Stimulated activated CD8-positive, alpha-beta memory T cell treated with anti-CD3 and anti-CD28 coated beads, Interleukin-4, amount 100 ng/mL, for 24 hours (primary cell): ENCODE measurements around the gene LRRC37A2.
"Not testable (repeated sequence)": the region's sequence is repeated elsewhere in the genome, so short reads cannot be mapped to it uniquely, and the experiment has no call there.

ENCODE experiments used
- DNase-seq: peaks from one replicate; pipeline ENCODE4 v3.0.0-alpha.2; 2020; ENCODE audit warnings: low read depth

Gene LRRC37A2

DNA sequence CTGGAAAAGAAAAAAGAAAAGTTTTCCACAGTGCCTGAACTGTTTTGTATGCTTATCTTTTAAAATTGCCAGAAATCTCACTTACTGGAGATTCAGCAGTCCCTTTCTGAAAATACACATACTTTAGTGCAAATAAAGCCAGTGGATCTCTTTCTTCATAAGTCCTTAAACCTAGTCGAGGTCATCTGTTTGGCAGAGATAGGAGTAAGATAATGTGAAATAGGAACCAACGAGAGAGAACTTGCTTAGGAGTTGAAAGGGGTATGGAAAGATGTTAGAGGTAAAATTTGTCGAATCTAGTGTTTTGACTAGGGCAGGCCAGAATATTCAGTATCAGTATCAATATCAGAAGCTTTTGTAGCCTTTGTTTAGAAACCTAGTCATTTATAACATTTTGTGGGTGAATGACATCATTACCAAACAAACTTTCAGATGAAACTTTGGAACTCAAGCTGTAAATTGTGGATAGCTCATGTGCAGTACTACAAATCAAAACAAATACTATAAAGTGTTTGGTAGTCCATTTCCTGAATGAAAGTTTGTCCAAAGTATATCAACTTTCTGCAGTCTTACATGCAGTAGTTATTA, 86.2 kb downstream of the LRRC37A2 start:
- not testable (repeated sequence) for DNase-seq

DNA sequence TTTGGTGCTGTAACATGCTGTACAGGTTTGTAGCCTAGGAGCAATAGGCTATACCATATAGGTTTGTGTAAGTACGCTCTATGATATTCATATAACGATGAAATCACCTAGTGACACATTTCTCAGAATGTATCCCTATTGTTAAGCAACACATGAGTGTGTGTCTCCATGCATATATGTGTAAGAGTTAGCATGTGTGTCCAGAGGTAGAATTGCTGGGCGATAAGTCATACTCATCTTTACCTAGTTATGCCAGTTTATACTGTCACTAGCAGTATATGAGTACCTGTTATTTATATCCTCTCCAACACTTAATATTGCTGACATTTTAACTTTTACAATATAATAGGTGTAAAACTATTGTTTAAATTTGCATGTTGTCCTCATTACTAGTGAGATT, 88.5 kb downstream of the LRRC37A2 start:
- DNase-seq, result not testable (repeated sequence)

DNA sequence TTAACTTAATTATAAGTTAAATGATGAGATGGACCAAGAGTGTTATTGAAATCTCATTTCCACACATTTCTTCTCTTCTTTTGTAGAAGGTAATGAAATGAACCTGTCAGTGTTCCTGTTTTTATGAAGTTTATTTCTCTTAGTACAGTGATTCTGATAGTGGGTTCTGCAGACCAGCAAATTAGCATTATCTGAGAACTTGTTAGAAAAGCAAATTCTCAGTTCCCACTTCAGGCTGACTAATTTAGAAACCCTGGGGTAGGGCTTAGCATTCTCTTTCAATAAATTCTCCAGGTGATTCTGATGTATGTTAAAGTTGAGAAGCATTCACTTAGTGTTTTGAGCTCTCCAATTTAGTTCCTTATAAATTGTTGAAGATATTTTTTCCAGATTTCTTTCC, 90.9 kb downstream of the LRRC37A2 start:
- not testable (repeated sequence) for DNase-seq
